Right lung (tissue), 10 donors: ENCODE measurements around the gene ACAT1. TPM values are rescaled to one million over a fixed set of nuclear protein-coding genes. Genes with fewer than 3 reads are reported as not detected.
A peak's percentile ranks its signal among the peaks of the same experiment; 100 is the strongest.
"Not testable (repeated sequence)": the region's sequence is repeated elsewhere in the genome, so short reads cannot be mapped to it uniquely, and the experiment has no call there.

Experiments used
- DNase-seq, 2 donors: peaks; one replicate each; pipeline ENCODE4 v3.0.0-alpha.2; 2013
- long read RNA-seq, 8 donors: transcript quantifications; one replicate each; lab custom pipeline, GENCODE V29; 2026
- polyA plus RNA-seq, 5 donors: library from polyadenylated mRNA; unstranded; fragments of 120-200 nt; gene quantifications; one replicate each; pipeline versions ENCODE4 v1.2.1 to v1.2.3, GENCODE V29; 2013; ENCODE audit warnings: inconsistent platforms in 1 of 5, low replicate concordance in 1 of 5; ENCODE audit not compliant: insufficient read length in 5 of 5, insufficient read depth in 1 of 5

ACAT1 gene
- polyA plus RNA-seq: 10 to 100 TPM; 54.6 to 68.1 (median 61.5) TPM
- long read RNA-seq, donor 1, transcript ACAT1-201 (12 exons, 1,761 nt): major isoform, 19 of 47 reads
- long read RNA-seq, donor 1, transcript ACAT1-210 (2 exons, 558 nt): minor isoform, 10 of 47 reads
- long read RNA-seq, donor 1, partial matches to known transcripts: 16 of 47 reads
- long read RNA-seq, donor 1, other reads (novel, unspliced or antisense): 0 of 47 reads
- long read RNA-seq, donor 2, transcript ACAT1-201 (12 exons, 1,761 nt): major isoform, 11 of 14 reads
- long read RNA-seq, donor 2, partial matches to known transcripts: 0 of 14 reads
- long read RNA-seq, donor 2, other reads (novel, unspliced or antisense): 0 of 14 reads
- long read RNA-seq, donor 3, transcript ACAT1-210 (2 exons, 558 nt): minor isoform, 11 of 42 reads
- long read RNA-seq, donor 3, transcript ACAT1-201 (12 exons, 1,761 nt): major isoform, 14 of 42 reads
- long read RNA-seq, donor 3, partial matches to known transcripts: 17 of 42 reads
- long read RNA-seq, donor 3, other reads (novel, unspliced or antisense): 0 of 42 reads
- long read RNA-seq, donor 4, transcript ACAT1-201 (12 exons, 1,761 nt): major isoform, 8 of 16 reads
- long read RNA-seq, donor 4, partial matches to known transcripts: 5 of 16 reads
- long read RNA-seq, donor 4, other reads (novel, unspliced or antisense): 0 of 16 reads
- long read RNA-seq, donor 5, transcript ACAT1-201 (12 exons, 1,761 nt): major isoform, 30 of 45 reads
- long read RNA-seq, donor 5, transcript ACAT1-210 (2 exons, 558 nt): minor isoform, 6 of 45 reads
- long read RNA-seq, donor 5, partial matches to known transcripts: 6 of 45 reads
- long read RNA-seq, donor 5, other reads (novel, unspliced or antisense): 0 of 45 reads
- long read RNA-seq, donor 6, transcript ACAT1-201 (12 exons, 1,761 nt): major isoform, 12 of 34 reads
- long read RNA-seq, donor 6, transcript ACAT1-210 (2 exons, 558 nt): minor isoform, 6 of 34 reads
- long read RNA-seq, donor 6, partial matches to known transcripts: 14 of 34 reads
- long read RNA-seq, donor 6, other reads (novel, unspliced or antisense): 0 of 34 reads
- long read RNA-seq, donor 7, transcript ACAT1-201 (12 exons, 1,761 nt): major isoform, 11 of 15 reads
- long read RNA-seq, donor 7, partial matches to known transcripts: 0 of 15 reads
- long read RNA-seq, donor 7, other reads (novel, unspliced or antisense): 0 of 15 reads
- long read RNA-seq, donor 8, transcript ACAT1-201 (12 exons, 1,761 nt): major isoform, 5 of 5 reads
- long read RNA-seq, donor 8, partial matches to known transcripts: 0 of 5 reads
- long read RNA-seq, donor 8, other reads (novel, unspliced or antisense): 0 of 5 reads

DNA sequence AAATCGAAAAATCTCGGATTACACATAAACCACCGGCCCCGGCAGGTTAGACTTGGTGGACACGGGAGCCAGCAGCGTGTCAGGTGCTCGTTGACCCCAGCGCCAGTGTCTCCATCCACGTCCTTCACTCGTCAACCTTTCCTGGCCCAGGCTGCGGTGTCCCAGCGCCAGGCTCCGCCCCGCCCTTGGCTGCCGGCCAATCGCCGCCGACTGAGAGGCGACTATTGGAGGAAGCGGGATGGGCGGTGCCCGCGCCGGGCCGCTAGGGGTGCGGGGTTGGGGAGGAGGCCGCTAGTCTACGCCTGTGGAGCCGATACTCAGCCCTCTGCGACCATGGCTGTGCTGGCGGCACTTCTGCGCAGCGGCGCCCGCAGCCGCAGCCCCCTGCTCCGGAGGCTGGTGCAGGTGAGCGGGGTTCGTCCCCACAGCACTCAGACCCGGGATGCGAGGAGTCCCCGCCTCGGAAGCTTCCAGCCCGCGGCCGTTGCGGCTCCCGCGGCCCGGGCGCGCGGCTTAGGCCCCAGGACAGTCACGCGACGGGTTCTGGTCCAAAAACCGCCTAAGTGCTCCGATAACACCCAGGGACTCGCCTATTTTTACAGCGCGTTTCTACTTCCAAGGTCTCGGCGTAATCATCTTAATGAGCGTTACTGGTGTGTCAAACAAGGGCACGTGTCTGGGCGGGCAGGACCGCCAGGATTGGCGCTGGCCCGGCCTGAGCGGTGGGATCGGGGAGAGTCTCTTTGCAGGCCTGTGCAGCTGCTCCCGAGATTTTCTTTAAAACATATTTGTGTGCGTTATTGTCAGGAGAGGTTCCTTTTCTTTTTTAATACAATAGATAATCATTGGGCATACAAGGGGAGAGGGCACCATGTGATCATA lies at the start of gene ACAT1:
ACAT1 (plus strand) TSS at position 294 of the 882 bp plus-strand sequence; CDS start at position 334, 40 bp downstream.
- DNase-seq: peak; percentile 90 to 91

DNA sequence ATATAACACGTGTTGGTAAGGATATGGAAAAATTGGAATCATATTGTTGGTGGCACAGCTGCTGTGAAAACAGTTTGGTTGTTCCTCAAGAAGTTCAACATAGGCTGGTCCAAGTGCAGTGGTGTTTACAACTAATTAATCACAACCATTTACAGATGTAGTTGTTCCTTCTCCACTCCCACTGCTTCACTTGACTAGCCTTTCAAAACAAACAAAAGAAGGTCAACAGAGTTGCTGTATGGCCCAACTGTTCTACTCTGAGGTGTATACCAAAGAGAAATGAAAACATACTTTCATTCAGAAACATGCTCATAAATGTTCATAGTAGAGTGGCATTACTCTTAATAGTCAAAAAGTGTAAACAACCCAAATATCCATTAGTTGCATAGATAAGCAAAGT lies 36.6 kb upstream of the ACAT1 start:
- DNase-seq: no peak

DNA sequence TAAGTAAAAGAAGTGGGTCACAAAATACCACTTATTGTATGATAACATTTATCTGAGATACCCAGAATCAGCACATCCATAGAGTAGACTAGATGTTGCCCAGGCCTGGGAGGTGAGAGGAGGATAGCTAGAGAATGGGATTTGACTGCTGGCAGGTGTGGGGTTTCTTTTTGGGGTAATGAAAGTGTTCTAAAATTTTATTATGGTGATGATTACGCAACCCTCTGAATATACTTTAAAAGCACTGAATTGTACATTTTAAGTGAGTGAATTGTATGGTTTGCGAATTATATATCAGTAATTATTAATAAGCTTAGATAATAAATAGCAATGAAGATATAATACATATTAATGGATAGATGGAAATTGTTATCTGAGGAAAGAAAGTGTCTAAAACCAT lies 35.7 kb upstream of the ACAT1 start:
- no peak for DNase-seq

DNA sequence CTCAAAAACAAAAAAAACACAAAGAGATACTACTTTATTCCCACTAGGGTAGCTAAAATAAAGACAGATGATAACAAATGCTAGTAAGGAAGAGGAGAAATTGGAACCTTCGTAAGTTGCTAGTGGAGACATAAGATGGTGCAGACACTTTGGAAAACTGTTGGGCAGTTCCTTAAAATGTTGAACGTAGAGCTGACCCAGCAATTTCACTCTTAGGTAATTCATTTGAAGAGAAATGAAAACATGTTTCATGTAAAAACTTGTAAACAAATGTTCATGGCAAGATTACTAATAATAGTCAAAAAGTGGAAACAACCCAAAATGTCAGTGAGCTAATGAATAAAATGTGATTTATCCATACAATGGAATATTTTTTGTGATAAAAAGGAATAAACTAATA lies 29.2 kb upstream of the ACAT1 start:
- no peak for DNase-seq

DNA sequence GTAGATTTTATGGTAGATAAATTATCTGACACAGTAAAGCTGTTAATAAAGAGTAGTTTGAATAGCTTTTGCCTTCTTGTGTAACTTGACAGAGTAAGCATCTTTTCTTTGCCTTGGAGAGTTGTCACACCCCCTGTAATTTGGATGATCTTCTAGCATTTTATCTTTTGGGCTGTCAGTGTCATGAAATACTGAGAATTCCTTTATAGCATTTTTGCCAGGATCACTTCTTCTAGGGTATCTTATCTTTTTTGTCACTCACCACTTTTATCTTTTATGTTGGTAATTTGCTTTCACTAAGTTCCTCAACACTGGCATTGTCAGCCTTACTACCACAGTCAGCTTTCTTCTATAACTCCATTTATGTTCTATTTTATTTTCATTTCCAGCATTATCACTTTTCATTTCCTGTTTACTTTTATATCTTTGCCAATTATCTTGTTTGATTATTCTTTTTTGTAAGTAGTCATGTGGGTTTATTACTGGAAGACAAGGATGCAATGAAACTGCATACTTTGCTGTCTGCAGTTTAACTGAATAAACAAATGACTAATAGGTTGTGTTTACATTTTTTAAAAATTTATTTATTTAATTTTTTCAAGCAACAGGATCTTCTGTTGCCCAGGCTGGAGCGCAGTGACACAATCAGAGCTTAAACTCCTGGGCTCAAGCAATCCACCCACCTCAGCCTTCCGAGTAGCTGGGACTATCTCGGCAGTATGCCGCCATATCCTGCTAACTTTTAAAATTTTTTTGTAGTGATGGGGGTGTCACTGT lies 28.1 kb upstream of the ACAT1 start:
- DNase-seq: no peak

DNA sequence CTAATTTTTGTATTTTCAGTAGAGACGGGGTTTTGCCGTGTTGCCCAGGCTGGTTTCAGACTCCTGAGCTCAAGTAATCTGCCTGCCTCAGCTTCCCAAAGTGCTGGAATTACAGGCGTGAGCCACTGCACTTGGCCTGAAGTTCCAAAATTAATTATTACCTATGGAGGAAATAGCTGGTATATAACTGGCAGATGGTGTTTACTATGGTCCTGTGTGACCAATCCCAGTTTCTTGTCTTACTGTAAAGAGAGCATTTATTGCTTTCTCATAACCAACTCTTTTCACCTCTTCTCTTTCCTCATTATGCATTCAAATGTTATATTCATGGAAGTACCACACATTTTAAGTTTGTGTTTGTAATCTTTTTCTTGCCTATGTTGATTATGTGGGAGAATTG lies 24.2 kb upstream of the ACAT1 start:
- no peak for DNase-seq

DNA sequence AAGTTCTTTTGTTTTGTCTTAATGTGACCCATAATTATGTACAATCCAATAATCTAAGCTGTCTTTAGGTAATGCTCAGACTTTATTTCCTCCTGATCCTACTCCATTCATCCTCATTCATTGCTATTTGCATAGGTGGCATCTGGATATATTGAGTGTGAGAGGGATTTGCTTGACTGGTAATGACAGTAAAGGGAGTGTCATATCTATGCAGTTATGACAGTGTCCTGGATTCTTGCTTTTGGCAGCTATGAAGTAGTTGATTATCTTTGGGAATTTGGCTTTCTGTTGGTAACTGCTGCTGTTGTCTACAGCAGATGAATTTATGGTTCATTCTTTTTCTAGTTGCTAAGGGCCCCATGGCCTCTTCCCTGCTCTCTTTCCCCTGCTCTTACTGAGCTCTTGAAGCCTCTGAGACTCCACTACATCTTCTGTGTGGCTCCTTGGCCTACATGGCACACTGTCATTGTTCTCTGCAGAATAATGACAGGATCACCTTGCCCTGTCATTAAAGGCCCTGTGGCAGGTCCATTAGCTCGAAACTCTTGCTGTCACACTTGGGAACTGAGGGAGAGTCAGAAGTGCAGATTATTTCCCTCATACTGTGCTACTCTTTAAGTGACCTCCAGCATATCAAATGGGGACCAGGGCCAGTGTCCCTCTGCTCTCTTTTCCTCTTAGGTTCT lies 20.1 kb upstream of the ACAT1 start:
- no peak for DNase-seq

DNA sequence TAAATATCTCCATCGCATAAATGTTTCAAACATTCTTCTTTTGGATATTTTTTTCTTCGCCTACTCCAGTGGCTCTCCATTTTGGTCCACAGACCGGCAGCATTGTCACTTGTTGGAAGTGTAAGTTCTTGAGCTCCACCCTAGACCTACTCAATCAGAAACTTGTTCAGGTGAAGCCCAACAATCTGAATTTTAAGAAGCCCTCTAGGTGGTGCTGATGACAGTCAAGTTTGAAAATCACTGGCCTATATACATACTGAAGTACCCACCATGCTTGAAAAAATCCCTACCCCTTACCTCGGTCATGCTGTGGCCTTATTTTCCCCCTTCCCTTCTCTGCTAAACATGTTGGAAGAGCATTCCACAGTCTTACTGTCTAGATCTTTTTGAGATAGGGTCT lies 10.2 kb upstream of the ACAT1 start:
- DNase-seq: no peak

DNA sequence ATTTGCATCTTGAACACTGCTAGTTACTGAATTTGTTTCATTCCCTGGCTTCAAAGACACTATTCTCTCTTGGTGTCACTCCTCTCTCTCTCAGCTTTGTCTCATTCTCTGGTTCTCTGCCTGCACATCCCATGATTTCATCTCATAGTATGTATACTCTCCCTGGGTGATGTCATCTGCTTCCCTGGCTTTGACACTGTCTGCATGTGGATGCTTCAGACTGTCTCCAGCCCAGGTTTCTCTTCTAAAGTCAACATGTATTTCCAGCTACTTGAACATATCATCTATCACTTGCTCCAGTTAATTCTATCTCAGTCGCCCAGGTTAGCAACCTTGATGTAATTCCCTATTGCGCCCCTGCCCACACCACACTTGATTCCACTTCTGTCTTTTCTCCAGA lies 9.3 kb upstream of the ACAT1 start:
- no peak for DNase-seq

DNA sequence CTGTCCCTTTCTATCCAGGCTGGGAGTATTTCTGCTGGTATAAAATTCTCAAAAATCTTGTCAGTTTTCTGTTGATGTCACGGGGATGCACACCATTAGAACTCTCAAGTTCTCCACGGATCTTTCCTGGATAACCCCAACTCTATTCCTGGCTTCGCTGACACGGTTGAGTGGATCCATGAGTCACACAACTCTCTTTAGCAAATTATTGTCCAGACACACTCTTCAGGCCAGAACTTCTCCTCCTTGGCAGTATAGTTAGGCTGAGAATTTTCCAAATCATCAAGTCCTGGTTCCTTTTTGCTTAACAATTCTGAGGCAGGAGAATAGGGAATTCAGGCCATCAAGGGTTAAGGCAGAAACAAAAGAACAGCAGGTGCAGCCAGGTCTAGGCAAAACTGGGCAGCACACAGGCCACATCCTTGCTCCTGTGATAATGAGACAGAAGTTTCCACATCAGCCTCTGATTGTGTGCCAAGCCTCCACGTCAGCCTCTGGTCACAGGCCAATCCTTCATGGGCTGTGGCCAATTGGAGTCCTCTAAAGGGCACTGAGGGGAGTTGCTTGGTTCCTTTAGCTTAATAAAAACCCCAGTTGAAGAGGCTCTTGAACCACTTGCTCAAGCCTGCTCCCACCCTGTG lies 5.7 kb upstream of the ACAT1 start:
- DNase-seq: peak; percentile 83 to 88

DNA sequence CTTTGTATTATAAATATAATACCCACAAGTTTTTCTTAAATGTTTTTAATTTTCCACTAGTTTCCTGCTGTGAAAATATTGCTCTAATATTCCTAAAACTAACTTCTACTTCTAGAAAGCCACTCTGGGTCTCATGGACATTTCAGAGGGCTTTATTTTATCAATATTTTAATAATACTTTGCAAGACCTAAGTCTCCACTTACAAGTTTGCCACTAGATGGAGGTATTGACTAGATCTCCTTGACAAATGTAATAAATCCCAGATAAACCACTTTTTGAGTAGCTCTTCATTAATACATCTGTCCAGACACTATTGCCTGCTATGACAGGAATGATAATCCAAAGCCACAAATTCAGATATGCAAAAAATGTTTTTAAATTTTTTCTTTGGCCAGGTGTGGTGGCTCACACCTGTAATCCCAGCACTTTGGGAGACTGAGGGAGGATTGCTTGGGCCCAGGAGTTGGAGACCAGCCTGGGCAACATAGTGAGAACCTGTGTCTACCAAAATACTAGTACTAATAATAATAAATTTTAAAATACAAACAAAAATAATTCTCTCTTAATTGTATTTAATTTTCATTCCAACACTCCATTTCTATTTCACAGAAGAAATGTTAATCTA lies 3.5 kb upstream of the ACAT1 start:
- DNase-seq: peak in 1 of 2 donors; percentile 13

DNA sequence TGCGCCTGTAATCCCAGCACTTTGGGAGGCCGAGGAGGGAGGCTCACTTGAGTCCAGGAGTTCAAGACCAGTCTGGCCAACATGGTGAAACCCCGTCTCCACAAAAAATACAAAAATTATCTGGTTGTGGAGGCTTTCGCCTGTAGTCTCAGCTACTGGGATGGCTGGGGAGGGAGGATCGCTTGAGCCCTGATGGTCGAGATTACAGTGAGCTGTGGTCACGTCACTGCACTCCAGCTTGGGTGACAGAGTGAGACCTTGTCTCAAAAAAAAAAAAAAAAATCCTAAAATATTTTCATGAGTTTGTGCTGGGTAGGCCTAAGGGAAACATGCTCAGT lies 462 bp upstream of the ACAT1 start:
- DNase-seq: not testable (repeated sequence)

DNA sequence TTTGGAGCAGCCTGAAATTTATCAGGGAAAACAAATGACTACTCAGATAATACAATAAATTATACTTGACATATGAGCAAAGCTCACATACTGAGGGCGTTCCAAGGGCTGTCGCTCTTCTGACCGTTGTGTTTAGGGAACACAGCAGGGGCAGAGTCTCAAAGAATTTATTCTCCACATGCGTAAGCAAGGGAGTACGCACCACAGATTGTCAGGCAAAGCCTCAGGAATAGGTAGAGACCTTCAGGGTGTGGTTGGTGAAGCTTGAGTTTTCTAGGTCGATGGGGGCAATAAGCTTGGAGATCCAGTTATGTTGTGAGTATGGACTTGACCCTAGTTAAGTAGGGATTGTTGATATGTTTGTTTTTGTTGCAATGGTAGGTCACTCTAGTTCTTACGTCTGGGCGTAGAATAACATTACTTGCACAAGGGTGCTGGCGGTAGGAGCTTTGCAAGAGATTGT lies 830 bp downstream of the ACAT1 start:
- DNase-seq: peak in 1 of 2 donors; percentile 5

DNA sequence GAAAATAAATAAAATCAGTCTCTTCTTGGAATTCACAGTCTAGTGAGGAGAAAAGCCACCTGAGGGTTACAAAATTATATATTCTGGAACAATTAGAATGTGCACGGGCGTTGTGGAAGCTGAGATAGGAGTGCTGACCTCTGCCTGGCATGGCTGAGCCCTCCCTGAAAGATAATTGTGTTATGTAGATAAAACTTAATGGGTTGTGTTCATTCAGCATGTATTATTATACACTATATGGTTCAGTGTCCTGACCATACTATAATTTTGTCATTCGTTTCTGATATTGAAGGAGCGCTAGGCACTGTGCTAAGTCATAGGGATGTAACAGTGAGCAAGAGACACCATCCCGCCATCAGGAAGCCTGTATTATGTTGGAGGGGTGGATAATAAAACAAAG lies 3.7 kb downstream of the ACAT1 start:
- DNase-seq: no peak

DNA sequence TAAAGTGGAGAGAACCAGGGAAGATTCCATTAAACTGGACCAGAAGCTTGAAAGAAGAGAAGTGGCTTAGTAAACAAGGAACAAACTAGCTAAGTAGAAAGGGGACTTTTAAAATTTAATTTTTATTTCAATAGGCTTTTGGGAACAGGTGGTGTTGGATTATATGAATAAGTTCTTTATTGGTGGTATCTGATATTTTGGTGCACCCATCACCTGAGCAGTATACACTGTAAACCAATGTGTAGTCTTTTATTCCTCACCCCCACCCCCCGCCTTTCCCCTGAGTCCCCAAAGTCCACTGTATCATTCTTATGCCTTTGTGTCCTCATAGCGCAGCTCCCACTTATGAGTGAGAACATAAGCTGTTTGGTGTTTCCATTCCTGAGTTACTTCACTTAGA lies 7.4 kb downstream of the ACAT1 start:
- no peak for DNase-seq

DNA sequence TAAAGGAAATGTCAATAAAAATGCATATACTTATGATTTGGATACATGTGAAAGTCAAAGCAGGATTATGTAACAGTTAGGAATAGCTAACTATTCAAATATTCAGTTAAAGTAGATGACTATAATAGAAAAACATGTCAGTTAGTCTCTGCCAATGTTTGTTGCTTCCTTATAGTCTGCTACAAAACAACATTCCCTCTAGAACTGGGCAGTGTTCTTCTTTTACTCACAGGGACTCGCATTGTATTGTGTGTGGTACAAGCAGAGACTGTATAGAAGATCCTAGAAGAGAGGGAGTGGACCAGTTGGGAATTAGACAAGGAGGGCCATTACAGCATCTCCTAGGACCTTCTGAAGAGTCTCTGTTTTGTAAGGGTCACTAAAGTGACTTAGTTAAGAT lies 10.6 kb downstream of the ACAT1 start:
- DNase-seq: no peak

DNA sequence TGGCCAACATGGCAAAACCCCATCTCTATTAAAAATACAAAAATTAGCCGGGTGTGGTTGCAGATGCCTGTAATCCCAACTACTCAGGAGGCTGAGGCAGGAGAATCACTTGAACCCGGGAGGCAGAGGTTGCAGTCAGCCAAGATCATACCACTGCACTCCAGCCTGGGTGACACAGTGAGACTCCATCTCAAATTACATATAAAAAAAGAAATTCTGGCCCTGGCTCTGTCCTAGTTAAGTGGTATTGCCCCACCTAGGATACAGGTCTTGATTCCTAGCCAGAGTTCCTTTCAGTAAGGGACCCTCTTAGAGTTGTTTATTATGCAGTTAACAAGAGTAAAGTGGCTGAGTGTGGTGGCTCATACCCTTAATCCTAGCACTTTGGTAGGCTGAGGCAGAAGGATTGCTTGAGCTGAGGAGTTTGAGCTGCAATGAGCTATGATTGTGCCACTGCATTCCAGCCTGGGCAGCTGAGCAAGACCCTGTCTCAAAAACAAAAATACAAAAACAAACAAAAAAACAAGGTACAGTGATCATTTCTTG lies 11.7 kb downstream of the ACAT1 start:
- not testable (repeated sequence) for DNase-seq
